ENCODE data around the gene RAD21L1.

RAD21L1 gene

GRCh38 chr20:1296117-1296610 lies 70.3 kb downstream of the RAD21L1 start:
- DNase-seq (ENCODE audit: low read depth) = no peak
- in situ Hi-C loops (cut with HindIII; ENCODE audit: low sequenced_read_pairs) = no loop called here
- H3K4me3 ChIP-seq (ENCODE audit: low read depth, low read length) = no peak overlapping the region
- TF ChIP-seq CTCF (IDR thresholded peaks at IDR 0.05; ENCODE audit: low read depth, low read length, missing control alignments) = no peak

- H3K4me3 ChIP-seq (ENCODE audit: low read depth, low read length) = no peak overlapping the region
- no peak for DNase-seq (ENCODE audit: low read depth)
- in situ Hi-C loops (cut with HindIII; ENCODE audit: low sequenced_read_pairs) = no loop called here
- TF ChIP-seq CTCF (IDR thresholded peaks at IDR 0.05; ENCODE audit: low read depth, low read length, missing control alignments) = no peak
These were observed 71.1 kb downstream of the RAD21L1 start for GRCh38 chr20:1296922-1297321.

- DNase-seq (ENCODE audit: low read depth) = no peak
- in situ Hi-C loops (cut with HindIII; ENCODE audit: low sequenced_read_pairs) = no loop called here
- no peak for TF ChIP-seq CTCF (IDR thresholded peaks at IDR 0.05; ENCODE audit: low read depth, low read length, missing control alignments)
- no peak overlapping the region for H3K4me3 ChIP-seq (ENCODE audit: low read depth, low read length)
These were observed 71.6 kb downstream of the RAD21L1 start for GRCh38 chr20:1297486-1297885.

GRCh38 chr20:1298166-1298565 lies 72.3 kb downstream of the RAD21L1 start:
- TF ChIP-seq CTCF (IDR thresholded peaks at IDR 0.05; ENCODE audit: low read depth, low read length, missing control alignments) = no peak
- DNase-seq (ENCODE audit: low read depth) = no peak
- H3K4me3 ChIP-seq (ENCODE audit: low read depth, low read length) = no peak overlapping the region
- in situ Hi-C loops (cut with HindIII; ENCODE audit: low sequenced_read_pairs) = no loop called here

- no peak for DNase-seq (ENCODE audit: low read depth)
- in situ Hi-C loops (cut with HindIII; ENCODE audit: low sequenced_read_pairs) = no loop called here
- H3K4me3 ChIP-seq (ENCODE audit: low read depth, low read length) = no peak overlapping the region
- no peak for TF ChIP-seq CTCF (IDR thresholded peaks at IDR 0.05; ENCODE audit: low read depth, low read length, missing control alignments)
These were observed 73.2 kb downstream of the RAD21L1 start for GRCh38 chr20:1298888-1299511.

- no peak overlapping the region for H3K4me3 ChIP-seq (ENCODE audit: low read depth, low read length)
- in situ Hi-C loops (cut with HindIII; ENCODE audit: low sequenced_read_pairs) = no loop called here
- no peak for DNase-seq (ENCODE audit: low read depth)
- TF ChIP-seq CTCF (IDR thresholded peaks at IDR 0.05; ENCODE audit: low read depth, low read length, missing control alignments) = peak; percentile 14
These were observed 73.7 kb downstream of the RAD21L1 start for GRCh38 chr20:1299522-1299921.
